ENCODE measurements around the gene TLK1.

Gene TLK1

DNA sequence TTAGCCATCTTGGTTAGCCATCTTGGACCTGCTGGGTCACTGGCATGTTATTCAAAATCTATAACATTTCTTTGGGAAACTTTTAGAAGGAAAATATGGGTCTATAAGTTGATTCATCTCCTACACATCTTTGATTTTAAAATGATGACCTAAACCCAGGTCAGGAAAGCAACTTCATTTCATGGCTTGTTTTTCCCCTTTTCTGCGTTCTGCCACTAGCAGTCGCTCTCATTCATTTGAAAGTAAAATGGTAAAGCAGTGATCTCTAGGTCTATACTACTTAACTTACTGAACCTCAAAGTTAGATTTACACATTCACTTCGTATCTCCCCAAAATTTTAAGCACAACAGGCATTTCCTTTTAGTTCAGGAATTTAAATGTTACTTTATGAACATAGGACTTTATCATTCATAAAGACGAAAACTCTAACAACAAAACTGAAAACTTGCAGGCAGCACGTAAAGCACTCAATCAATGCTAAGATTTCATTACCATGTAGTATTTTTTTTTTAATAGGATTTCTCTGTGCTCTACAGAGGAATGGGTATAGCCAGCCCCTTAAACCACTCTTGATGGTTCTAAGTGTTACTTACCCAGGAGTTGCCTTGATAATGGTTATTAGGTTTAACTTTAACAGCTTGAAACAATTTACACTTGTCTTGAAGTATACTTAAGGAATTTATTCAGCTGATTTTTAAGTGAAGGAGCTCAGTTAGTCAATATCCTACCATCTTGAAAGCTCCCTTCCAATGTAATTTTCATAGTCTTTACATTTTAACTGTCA is 169.1 kb downstream of the TLK1 start:
- no peak for DNase-seq

DNA sequence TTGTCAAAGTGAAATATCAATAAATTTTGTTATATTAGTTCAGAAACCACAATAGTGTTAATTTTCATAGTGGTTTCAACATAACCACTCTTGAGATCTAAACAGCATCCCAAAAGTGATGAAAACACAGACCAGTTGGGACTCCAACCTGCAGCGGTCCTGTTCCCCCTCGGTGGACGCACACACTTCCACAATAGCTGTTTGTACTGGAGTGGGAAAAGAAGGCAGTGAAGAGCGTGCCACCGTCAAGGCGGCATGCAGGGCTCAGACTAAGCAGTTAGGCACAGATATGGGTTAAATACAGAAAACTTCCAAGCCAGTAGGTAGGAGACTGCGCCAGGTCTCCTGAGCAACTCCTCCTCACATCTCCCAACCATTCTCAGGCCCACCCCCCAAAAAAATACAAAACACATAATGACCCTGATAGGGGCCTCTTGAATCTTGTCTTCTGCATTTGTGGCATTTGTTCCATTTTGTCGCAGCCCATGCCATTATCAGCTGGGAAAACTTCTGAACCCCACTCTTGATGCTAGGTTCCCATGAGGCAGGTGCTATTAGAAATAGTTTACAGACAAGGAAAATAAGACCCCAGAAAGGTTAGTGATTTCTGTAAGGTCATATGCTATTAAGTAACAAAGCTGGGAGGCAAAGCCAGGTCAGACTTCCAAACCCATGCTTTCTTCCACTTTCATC is 174.0 kb downstream of the TLK1 start:
- no peak for DNase-seq

- DNase-seq: no peak
Observed at GRCh38 chr2:170985407-170985806, 175.3 kb downstream of the TLK1 start.

- DNase-seq: no peak
Observed at GRCh38 chr2:170984079-170984478, 176.6 kb downstream of the TLK1 start.

DNA sequence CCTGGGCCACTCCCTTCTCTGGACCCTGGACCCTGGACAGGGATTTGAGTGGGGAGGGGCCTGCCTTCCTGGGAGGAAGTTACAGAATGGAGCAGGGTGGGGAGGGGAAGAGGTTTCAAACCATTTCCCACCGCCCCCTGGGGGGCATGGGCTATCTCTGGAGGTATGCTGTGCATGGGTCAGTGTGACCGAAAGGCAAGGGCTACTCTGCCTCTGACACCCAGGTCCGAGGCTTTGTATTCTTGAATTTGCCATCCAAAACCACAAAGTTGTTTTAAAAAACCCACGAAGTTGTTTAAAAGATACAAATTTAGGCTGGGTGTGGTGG is 184.8 kb downstream of the TLK1 start:
- DNase-seq: no peak

- no peak for DNase-seq
Observed at GRCh38 chr2:170975127-170975942, 185.4 kb downstream of the TLK1 start.

- no peak for DNase-seq
Observed at GRCh38 chr2:170974304-170974993, 186.2 kb downstream of the TLK1 start.

DNA sequence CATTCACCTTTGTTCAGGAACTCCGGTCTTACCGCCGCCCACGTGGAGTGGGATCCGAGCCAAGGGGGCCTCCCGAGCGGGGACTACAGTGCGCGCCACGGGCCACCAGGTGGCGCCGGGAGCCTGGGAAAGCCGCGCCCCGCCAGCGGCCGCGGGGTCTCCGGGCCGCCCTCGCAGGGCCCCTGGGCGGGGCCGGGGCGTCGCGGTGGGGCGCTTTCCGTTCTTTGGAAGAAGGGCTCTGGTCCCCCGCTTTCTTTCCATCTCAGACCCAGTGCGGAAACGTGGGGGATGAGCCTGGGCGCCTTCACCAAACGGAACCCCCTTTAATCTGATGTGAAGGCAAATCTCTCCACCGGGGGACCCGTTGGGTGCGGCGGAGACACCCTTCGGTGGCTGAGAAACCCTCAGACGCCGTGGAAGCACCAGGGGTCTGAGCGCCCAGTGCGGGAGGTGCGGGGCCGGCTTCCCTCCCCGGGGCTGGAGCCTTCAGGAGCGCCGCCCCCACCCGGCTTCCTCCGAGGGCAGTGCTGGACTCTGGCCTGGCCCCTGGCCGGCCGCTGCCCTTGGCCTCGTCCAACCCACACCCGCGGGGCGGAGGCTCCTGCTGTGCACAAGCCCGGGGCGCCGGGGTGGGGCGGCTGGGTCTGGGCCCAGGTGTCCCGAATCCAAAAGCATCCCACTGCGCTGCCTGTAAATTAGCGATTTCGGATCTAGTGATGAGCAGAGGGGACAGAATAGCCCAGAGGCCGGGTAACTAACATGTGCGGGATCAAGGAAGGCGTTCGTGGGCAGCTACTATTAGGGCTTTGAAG is 187.0 kb downstream of the TLK1 start:
- DNase-seq: peak; percentile 92

- DNase-seq: no peak
Observed at GRCh38 chr2:170973225-170973491, 187.5 kb downstream of the TLK1 start.

GRCh38 chr2:170972296-170973224 is 188.1 kb downstream of the TLK1 start:
- DNase-seq: no peak

GRCh38 chr2:170971071-170971470 is 189.6 kb downstream of the TLK1 start:
- no peak for DNase-seq

GRCh38 chr2:170969872-170970496 is 190.7 kb downstream of the TLK1 start:
- no peak for DNase-seq

DNA sequence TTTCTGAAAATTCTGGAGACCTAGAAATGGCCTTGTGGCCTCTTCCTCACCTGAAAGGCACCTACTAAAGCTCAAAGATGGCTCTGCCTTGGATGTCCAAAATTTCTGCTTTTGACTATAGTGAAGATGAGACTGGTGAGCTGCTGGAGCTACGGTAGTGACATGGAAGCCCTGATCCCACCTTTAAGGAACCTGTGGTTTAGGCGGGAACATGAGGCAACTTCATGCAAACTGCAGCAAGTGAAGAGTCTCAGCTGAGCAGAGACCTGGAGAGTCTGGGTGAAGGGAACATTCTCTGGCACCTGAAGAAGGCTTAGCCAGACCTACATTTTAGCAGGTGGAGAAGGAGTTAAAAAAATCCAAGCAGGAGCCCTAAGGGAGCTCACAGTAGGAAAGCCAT is 191.7 kb downstream of the TLK1 start:
- DNase-seq: no peak

DNA sequence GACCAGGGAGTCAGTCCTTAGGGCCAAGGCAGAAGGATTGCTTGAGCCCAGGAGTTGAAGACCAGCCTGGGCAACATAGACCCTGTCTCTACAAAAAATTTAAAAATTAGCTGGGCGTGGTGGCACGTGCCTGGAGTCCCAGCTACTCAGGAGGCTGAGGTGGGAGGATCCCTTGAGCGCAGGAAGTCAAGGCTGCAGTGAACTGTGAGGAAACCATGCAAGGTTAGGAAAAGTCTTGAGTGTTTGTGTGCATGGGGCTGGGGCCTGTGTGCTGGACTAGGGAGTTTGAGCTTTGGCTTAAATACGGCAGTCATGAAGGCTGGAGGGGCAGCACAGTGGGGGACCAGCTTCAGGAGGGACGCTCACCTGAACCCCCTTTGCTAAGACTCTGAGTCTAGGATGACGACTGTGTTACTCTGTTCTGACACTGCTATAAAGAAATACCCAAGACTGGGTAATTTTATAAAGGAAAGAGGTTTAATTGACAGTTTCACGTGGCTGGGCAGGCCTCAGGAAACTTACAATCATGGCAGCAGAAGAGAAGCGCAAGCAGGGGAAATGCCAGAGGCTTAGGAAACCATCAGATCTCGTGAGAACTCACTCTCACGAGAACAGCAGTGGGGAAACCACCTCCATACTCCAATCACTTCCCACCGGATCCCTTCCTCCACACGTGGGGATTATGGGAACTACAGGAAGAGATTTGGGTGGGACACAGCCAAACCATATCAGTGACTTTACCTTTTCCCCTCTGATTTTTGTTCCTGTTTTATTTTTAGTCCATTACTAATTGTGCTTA is 192.3 kb downstream of the TLK1 start:
- no peak for DNase-seq

DNA sequence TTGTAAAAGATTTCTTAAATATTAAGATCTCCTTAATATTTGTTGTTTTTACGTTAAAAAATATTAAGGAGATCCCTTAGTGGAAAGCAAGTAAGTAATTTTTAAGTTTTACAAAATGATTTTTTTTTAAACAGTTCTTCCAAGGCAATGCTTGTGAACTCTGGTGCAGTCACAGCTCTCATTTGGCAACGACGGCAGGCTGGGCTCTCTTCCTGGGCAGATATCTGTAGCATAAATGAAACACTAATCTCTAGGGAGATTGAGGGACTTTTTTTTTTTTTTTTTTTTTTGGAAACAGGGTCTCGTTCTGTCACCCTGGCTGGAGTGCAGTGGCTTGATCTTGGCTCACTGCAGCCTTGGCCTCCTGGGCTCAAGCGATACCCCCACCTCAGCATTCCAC is 193.1 kb downstream of the TLK1 start:
- DNase-seq: no peak

DNA sequence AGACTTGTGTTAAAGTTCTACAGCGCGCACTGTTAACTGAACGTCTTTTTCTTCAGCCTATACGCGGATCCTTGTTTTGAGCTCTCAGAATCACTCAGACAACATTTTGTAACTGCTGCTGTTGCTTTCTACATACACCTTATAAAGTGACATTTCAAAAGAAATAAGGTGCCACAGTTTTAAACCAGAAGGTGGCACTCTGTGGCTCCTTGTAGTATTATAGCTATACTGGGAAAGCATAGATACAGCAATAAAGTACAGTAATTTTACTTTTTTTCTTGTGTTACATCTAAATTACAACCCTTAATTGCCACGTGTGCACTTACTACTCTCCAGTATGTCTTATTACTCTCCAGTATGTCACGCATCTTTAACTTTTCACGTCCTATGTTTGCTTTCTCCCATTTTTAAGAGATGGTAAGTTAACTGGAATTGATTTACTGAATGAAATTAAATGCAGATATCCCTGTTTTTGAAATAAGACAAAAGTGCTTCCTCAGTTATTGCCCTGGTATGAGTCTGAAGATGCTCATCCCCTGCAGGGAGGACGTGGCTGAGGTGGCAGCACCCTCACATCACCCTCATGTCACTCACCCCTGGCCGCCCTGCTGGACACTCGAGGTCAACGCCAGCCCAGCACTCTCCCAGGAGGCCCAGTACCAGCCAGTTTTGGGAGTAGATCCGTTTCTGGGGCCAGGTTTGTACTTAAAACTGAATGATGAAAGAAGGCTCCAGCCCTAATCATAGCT is 193.9 kb downstream of the TLK1 start:
- DNase-seq: no peak

DNA sequence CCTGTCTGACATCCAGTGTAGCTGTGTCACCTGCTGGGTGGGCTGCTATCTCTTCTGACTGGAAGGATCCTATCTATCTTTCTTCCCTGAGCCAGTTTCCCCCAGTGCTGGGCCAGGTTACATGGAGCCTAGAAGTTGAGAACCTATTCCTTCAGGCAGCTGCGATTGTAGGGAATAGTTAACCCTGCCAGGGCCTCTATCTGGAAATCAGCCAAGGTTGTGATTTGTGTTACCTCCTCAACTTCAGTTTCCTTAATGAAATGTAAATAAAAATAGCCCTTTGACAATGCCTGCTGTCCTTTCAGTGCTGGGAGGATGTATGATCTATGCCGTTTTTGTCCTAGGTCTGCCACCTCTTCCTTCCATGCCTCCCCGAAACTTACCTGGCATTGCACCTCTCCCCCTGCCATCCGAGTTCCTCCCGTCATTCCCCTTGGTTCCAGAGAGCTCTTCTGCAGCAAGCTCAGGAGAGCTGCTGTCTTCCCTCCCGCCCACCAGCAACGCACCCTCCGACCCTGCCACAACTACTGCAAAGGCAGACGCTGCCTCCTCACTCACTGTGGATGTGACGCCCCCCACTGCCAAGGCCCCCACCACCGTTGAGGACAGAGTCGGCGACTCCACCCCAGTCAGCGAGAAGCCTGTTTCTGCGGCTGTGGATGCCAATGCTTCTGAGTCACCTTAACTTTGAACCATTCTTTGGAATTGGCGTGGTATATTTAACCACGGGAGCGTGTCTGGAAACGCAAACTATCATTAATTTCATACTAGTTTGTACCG is 195.1 kb downstream of the TLK1 start:
- no peak for DNase-seq

DNA sequence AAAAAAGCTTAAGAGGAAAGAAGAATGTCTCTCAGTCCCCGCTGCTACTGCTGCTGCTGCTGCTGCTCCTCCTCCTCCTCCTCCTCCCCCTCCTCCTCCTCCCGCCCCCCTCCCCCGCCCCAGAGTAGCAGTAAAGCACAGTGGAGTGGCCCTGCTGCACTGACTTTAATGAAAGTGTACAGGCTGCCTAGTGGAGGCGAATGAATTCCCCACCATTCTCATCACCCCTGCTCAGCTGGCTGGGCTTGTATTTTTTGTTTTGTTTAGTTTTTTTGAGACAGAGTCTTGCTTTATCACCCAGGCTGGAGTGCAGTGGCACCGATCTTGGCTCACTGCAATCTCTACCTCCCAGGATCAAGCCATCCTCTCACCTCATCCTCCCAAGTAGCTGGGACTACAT is 197.3 kb downstream of the TLK1 start:
- no peak for DNase-seq

DNA sequence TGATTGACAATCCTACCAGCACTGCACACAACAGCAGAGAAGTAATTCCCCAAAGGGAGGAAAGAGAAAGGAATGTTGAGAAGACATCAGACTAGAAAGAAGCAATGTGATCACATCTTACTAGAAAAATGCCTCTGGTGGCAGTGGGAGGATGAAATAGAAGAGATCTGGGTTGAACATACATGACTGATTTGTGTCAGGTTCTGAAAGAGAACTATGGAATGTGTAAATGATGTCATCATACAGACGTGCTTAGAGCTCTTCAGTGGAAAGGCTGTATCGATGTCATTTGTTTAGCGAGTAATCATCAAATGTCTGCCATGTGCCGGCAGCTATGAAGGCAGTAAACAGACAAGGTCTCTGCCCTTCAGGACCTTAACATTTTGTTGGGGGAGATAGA is 206.8 kb downstream of the TLK1 start:
- no peak for DNase-seq
